Trophoblast cell (in vitro differentiated cells and primary cell): ENCODE data around the gene ZNF598.

Source experiments
- DNase-seq, 2 donors: peaks; one replicate each; pipeline ENCODE4 v3.0.0-alpha.2; 2016
- H2AFZ ChIP-seq: 2 replicates; pipeline ENCODE4 v1.6.1; 2013; ENCODE audit warnings: low read length, moderate library complexity, mild to moderate bottlenecking; ENCODE audit not compliant: insufficient read depth, poor library complexity
- H2AK5ac ChIP-seq: 2 replicates; pipeline ENCODE4 v1.6.1; 2013; ENCODE audit warnings: mild to moderate bottlenecking, low read length
- H2BK120ac ChIP-seq: 2 replicates; pipeline ENCODE4 v1.6.1; 2013; ENCODE audit warnings: low read length, mild to moderate bottlenecking, moderate library complexity; ENCODE audit not compliant: insufficient read depth, poor library complexity
- H2BK12ac ChIP-seq: 2 replicates; pipeline ENCODE4 v1.6.1; 2013; ENCODE audit warnings: mild to moderate bottlenecking, low read length, moderate library complexity
- H2BK5ac ChIP-seq: 2 replicates; pipeline ENCODE4 v1.6.1; 2013; ENCODE audit warnings: low read length, low read depth, moderate library complexity, mild to moderate bottlenecking; ENCODE audit not compliant: poor library complexity
- H3K14ac ChIP-seq: 2 replicates; pipeline ENCODE4 v1.6.1; 2013; ENCODE audit warnings: mild to moderate bottlenecking, low read length
- H3K18ac ChIP-seq: 2 replicates; pipeline ENCODE4 v1.6.1; 2013; ENCODE audit warnings: mild to moderate bottlenecking, low read length
- H3K23ac ChIP-seq: 2 replicates; pipeline ENCODE4 v1.6.1; 2013; ENCODE audit warnings: low read length
- H3K27ac ChIP-seq: 2 replicates; pipeline ENCODE4 v1.5.1; 2013; ENCODE audit warnings: low read depth, mild to moderate bottlenecking, inconsistent platforms, low read length, moderate library complexity
- H3K27me3 ChIP-seq: 2 replicates; pipeline ENCODE4 v1.6.1; 2013; ENCODE audit warnings: inconsistent platforms, mild to moderate bottlenecking, low read length, moderate library complexity; ENCODE audit not compliant: insufficient read depth
- H3K36me3 ChIP-seq, 2 experiments: 1 replicate in 1 of 2; 2 replicates in 1 of 2; pipeline ENCODE4 v1.6.1; 2013; ENCODE audit warnings: low read length in 2 of 2, mild to moderate bottlenecking in 2 of 2, moderate library complexity in 1 of 2; ENCODE audit not compliant: insufficient read depth in 2 of 2, control insufficient read depth in 1 of 2
- H3K4ac ChIP-seq: 2 replicates; pipeline ENCODE4 v1.6.1; 2013; ENCODE audit warnings: low read depth, mild to moderate bottlenecking, low read length, moderate library complexity
- H3K4me1 ChIP-seq, 2 experiments: 1 replicate in 1 of 2; 2 replicates in 1 of 2; pipeline ENCODE4 v1.6.1; 2013; ENCODE audit warnings: low read length in 2 of 2, mild to moderate bottlenecking in 2 of 2, moderate library complexity in 1 of 2; ENCODE audit not compliant: insufficient read depth in 2 of 2, control insufficient read depth in 1 of 2
- H3K4me2 ChIP-seq: 2 replicates; pipeline ENCODE4 v1.6.1; 2013; ENCODE audit warnings: inconsistent platforms, mild to moderate bottlenecking, low read length, moderate library complexity
- H3K4me3 ChIP-seq: 2 replicates; pipeline ENCODE4 v1.5.1; 2013; ENCODE audit warnings: mild to moderate bottlenecking, low read depth, low read length, inconsistent platforms
- H3K79me1 ChIP-seq: one replicate; pipeline ENCODE4 v1.6.1; 2013; ENCODE audit warnings: low read length
- H3K79me2 ChIP-seq: 2 replicates; pipeline ENCODE4 v1.6.1; 2013; ENCODE audit warnings: low read length, mild to moderate bottlenecking; ENCODE audit not compliant: control insufficient read depth, insufficient read depth, poor library complexity
- H3K9ac ChIP-seq: 2 replicates; pipeline ENCODE4 v1.6.1; 2013; ENCODE audit warnings: mild to moderate bottlenecking, low read length
- H3K9me3 ChIP-seq: 2 replicates; pipeline ENCODE4 v1.6.1; 2013; ENCODE audit warnings: low read depth, mild to moderate bottlenecking, control low read depth, inconsistent platforms, low read length; ENCODE audit not compliant: insufficient read depth
- H4K12ac ChIP-seq: 2 replicates; pipeline ENCODE4 v1.6.1; 2013; ENCODE audit warnings: low read depth, mild to moderate bottlenecking, low read length, moderate library complexity
- H4K8ac ChIP-seq: 2 replicates; pipeline ENCODE4 v1.6.1; 2013; ENCODE audit warnings: low read depth, mild to moderate bottlenecking, low read length, moderate library complexity
- H4K91ac ChIP-seq: one replicate; pipeline ENCODE4 v1.6.1; 2013; ENCODE audit warnings: low read depth, mild to moderate bottlenecking, low read length, moderate library complexity
- WGBS: extraction: QIAGEN DNeasy Blood & Tissue Kit; methylation state at CpG from one replicate; pipeline ENCODE4 v1.1.7; 2013; ENCODE audit warnings: missing lambda C conversion rate; ENCODE audit not compliant: insufficient read length, insufficient coverage; ENCODE audit errors: extremely low coverage; 5-methylcytosine and 5-hydroxymethylcytosine counted together

ZNF598 gene

DNA sequence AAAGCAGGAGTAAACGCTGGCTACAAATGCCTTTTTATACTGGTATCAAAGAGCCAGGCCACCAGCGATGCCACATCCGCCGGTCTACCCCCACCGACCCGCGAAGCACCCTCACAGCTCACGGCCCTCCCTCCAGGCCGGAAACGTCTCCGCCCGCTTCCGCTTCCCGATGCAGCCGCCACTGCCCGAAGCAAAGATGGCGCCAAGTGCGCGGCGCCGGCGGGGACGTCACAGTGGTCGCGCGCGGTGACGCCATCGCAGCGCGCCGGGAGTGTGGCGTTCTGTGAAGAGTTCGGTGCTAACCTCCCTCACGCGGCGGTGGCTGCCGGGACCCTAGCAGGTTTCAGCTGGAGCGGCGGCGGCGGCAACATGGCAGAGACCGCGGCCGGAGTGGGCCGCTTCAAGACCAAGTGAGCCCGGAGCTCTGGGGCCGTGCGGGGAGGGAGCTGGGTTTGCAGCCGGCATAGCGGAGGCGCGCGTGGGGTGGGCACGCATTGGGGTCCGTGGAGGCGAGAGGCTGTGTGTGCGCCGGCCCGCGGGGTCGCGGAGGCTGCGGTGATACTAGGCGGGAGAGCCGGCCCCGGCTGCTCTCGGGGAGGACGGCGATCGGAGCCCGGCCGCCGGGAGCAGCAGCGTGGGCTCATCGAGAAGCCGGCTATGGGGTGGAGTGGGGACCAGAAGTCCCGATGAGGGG is 37.7 kb downstream of the ZNF598 start, which contains the start of gene TBL3:
Gene TBL3 (plus strand): TSS at position 258 of the 694 bp plus-strand sequence. CDS start 112 bp downstream, at position 370.
- peaks cover 29% of the 10 kb centered on the region in 2 experiments for H3K36me3 ChIP-seq
- H2AFZ ChIP-seq, result peak within 1 kb of the TSS; percentile 46
- no peaks in the 10 kb centered on the region for H3K27me3 ChIP-seq
- peak within 1 kb of the TSS; percentile 89 for H4K91ac ChIP-seq
- peak within 1 kb of the TSS; percentile 90 for H3K4me3 ChIP-seq
- peaks cover 7% of the 10 kb centered on the region for H3K79me1 ChIP-seq
- H3K23ac ChIP-seq, result no peak within 1 kb of the TSS
- peaks cover 10 to 11% of the 10 kb centered on the region in 2 experiments for H3K4me1 ChIP-seq
- H2BK120ac ChIP-seq, result peak within 1 kb of the TSS; percentile 57
- peak within 1 kb of the TSS; percentile 94 for H4K12ac ChIP-seq
- H2BK5ac ChIP-seq, result peak within 1 kb of the TSS; percentile 37
- peak within 1 kb of the TSS; percentile 84 for H3K14ac ChIP-seq
- H4K8ac ChIP-seq, result peak within 1 kb of the TSS; percentile 97
- H3K9ac ChIP-seq, result peak within 1 kb of the TSS; percentile 89
- WGBS, result no CpG with 5 or more reads among the region's 78 CpGs
- H3K4ac ChIP-seq, result peak within 1 kb of the TSS; percentile 76
- peak within 1 kb of the TSS; percentile 67 for H3K27ac ChIP-seq
- DNase-seq, result peak; percentile 92 to 99
- H3K79me2 ChIP-seq, result peaks cover 11% of the 10 kb centered on the region
- peak within 1 kb of the TSS; percentile 92 for H3K4me2 ChIP-seq
- no peaks in the 10 kb centered on the region for H3K9me3 ChIP-seq
- no peak within 1 kb of the TSS for H2BK12ac ChIP-seq
- H3K18ac ChIP-seq, result peak within 1 kb of the TSS; percentile 84
- peak within 1 kb of the TSS; percentile 80 for H2AK5ac ChIP-seq

DNA sequence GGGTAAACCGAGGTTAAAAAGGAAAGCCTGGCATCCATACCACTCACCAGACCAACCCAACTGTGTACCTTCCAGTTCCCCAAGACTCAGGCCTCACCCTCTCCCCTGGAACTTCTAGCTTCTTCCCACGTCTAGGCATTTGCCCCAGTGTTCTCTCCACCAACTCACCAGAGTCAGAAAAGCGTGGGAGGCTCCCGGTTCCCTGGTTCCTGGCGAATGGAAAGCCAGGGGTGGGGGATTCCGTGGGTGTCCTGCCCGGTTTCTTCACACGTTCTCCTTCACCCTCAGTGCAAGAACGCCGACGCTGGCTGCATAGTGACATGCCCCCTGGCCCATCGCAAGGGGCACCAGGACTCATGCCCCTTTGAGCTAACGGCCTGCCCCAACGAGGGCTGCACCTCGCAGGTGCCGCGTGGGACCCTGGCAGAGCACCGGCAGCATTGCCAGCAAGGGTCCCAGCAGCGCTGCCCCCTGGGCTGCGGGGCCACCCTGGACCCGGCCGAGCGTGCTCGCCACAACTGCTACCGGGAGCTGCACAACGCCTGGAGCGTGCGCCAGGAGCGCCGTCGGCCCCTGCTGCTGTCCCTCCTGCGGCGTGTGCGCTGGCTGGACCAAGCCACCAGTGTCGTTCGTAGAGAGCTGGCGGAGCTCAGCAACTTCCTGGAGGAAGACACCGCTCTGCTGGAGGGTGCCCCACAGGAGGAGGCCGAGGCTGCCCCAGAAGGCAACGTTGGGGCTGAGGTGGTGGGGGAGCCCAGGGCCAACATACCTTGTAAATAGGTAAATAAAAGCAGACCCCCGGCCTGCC is 41.3 kb downstream of the ZNF598 start:
- Histone ChIP-seq H3K4me3 (no peak overlapping the region), H3K9me3 (no peaks in the 10 kb centered on the region), H4K12ac (no peak overlapping the region), H3K4ac (no peak overlapping the region), H3K27ac (no peak overlapping the region), H4K91ac (no peak overlapping the region), H2BK12ac (no peak overlapping the region), H3K9ac (no peak overlapping the region), H3K18ac (no peak overlapping the region), H3K27me3 (no peaks in the 10 kb centered on the region), H3K79me1 (peaks cover 15% of the 10 kb centered on the region), H3K36me3 (peaks cover 6% of the 10 kb centered on the region in 2 experiments), H2BK5ac (no peak overlapping the region), H3K4me2 (no peak overlapping the region), H4K8ac (no peak overlapping the region), H2BK120ac (no peak overlapping the region), H3K14ac (no peak overlapping the region), H3K79me2 (peaks cover 29% of the 10 kb centered on the region), H2AK5ac (no peak overlapping the region), H3K23ac (no peak overlapping the region), H3K4me1 (peaks cover 16 to 18% of the 10 kb centered on the region in 2 experiments), H2AFZ (no peak overlapping the region)
- DNase-seq, result no peak
- no CpG with 5 or more reads among the region's 41 CpGs for WGBS

DNA sequence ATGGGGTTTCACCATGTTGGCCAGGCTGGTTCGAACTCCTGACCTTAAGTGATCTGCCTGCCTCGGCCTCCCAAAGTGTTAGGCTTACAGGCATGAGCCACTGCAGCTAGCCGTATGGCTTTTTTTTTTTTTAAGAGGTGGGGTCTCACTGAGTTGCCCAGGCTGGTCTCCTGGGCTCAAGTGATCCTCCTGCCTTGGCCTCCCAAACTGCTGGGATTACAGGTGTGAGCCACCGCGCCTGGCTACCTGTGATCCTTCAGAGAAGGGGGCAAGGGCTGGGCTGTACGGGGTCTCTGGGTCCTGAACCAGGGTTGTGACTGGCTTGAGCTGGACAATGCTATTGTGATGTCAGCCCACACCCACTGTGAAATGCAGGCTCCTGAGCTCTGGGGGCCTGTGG is 43.2 kb downstream of the ZNF598 start, which contains the start of gene RNF151:
Gene RNF151 (plus strand): TSS at position 397 of the 400 bp plus-strand sequence. CDS start 26 bp downstream, outside the sequence.
- H3K9me3 ChIP-seq, result no peaks in the 10 kb centered on the region
- H3K79me2 ChIP-seq, result peaks cover 19% of the 10 kb centered on the region
- no peak within 1 kb of the TSS for H3K27ac ChIP-seq
- no peak within 1 kb of the TSS for H4K8ac ChIP-seq
- no peak within 1 kb of the TSS for H3K23ac ChIP-seq
- H2BK120ac ChIP-seq, result no peak within 1 kb of the TSS
- H2BK12ac ChIP-seq, result no peak within 1 kb of the TSS
- H3K36me3 ChIP-seq, result peaks cover 23 to 24% of the 10 kb centered on the region in 2 experiments
- peak within 1 kb of the TSS; percentile 100 for H3K9ac ChIP-seq
- peak within 1 kb of the TSS; percentile 97 for H3K4me3 ChIP-seq
- H3K79me1 ChIP-seq, result peaks cover 8% of the 10 kb centered on the region
- no CpG with 5 or more reads among the region's 6 CpGs for WGBS
- peak within 1 kb of the TSS; percentile 90 for H3K4ac ChIP-seq
- H3K14ac ChIP-seq, result no peak within 1 kb of the TSS
- no peaks in the 10 kb centered on the region for H3K27me3 ChIP-seq
- H4K12ac ChIP-seq, result no peak within 1 kb of the TSS
- no peak within 1 kb of the TSS for H4K91ac ChIP-seq
- DNase-seq, result no peak
- peak within 1 kb of the TSS; percentile 87 for H3K4me2 ChIP-seq
- H2AK5ac ChIP-seq, result no peak within 1 kb of the TSS
- H3K18ac ChIP-seq, result no peak within 1 kb of the TSS
- no peak within 1 kb of the TSS for H2BK5ac ChIP-seq
- H2AFZ ChIP-seq, result no peak within 1 kb of the TSS
- peaks cover 10 to 13% of the 10 kb centered on the region in 2 experiments for H3K4me1 ChIP-seq

DNA sequence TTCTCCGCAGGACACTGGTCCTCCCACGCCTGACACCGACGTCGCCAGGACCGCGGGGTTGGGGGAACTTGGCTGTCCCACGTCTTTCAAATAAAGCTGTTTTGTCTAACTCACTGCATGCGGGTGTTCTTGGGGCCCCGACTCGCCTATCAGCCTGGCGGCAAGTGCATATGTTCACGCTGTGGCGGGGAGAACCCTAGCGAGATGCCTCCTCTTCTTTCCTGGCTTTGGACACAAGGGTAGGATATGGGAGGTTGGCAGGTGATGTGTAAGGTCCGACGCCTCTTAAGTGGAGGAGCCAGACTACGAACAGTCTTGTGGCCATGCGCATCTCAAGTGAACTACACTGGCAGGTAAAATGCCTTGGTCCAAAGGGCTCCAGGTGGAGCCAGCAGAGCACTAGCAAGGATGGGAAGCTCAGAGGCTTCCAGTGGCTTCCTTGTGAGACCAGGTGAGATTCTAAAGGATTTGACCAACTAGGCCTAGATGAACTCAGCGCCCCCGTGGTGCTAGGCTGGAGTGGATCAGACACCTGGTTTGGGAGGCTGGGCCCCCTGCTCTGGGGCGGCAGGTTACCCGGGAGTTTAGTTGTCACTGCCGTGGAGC is 44.1 kb downstream of the ZNF598 start:
- H3K4me1 ChIP-seq, result peaks cover 6 to 11% of the 10 kb centered on the region in 2 experiments
- H4K8ac ChIP-seq, result peak overlapping the region; percentile 95
- peak overlapping the region; percentile 53 for H2BK120ac ChIP-seq
- peak overlapping the region; percentile 97 for H3K4me3 ChIP-seq
- H4K12ac ChIP-seq, result peak overlapping the region; percentile 45
- no CpG with 5 or more reads among the region's 24 CpGs for WGBS
- peak overlapping the region; percentile 93 for H4K91ac ChIP-seq
- peak overlapping the region; percentile 58 for H3K27ac ChIP-seq
- H2BK5ac ChIP-seq, result peak overlapping the region; percentile 80
- peak overlapping the region; percentile 87 for H3K4me2 ChIP-seq
- peak overlapping the region; percentile 90 for H3K4ac ChIP-seq
- H3K79me2 ChIP-seq, result peaks cover 19% of the 10 kb centered on the region
- peaks cover 7% of the 10 kb centered on the region for H3K79me1 ChIP-seq
- no peaks in the 10 kb centered on the region for H3K27me3 ChIP-seq
- H2AK5ac ChIP-seq, result peak overlapping the region; percentile 11
- peaks cover 23 to 28% of the 10 kb centered on the region in 2 experiments for H3K36me3 ChIP-seq
- no peak overlapping the region for H2BK12ac ChIP-seq
- no peaks in the 10 kb centered on the region for H3K9me3 ChIP-seq
- H2AFZ ChIP-seq, result peak overlapping the region; percentile 28
- H3K14ac ChIP-seq, result peak overlapping the region; percentile 90
- peak in 1 of 2 donors; percentile 22 for DNase-seq
- H3K23ac ChIP-seq, result no peak overlapping the region
- peak overlapping the region; percentile 100 for H3K9ac ChIP-seq
- peak overlapping the region; percentile 98 for H3K18ac ChIP-seq
